Spinal cord (tissue), 10 donors: ENCODE results near the gene ADGRE1. TPM values are rescaled to one million over a fixed set of nuclear protein-coding genes. Genes with fewer than 3 reads are reported as not detected.

Source experiments
- DNase-seq, 6 donors: peaks; one replicate each; pipeline versions ENCODE4 v3.0.0 to v3.0.0-alpha.2; 2013 to 2015; ENCODE audit warnings: low spot score in 6 of 6, low read depth in 4 of 6
- H3K27ac ChIP-seq: one replicate; pipeline ENCODE4 v1.5.1; 2013; ENCODE audit warnings: low read depth, low read length, control low read depth
- H3K27me3 ChIP-seq: one replicate; pipeline ENCODE4 v1.6.1; 2013; ENCODE audit warnings: low read length; ENCODE audit not compliant: control insufficient read depth, insufficient read depth
- H3K36me3 ChIP-seq: one replicate; pipeline ENCODE4 v1.6.1; 2013; ENCODE audit warnings: low read length; ENCODE audit not compliant: control insufficient read depth, insufficient read depth
- H3K4me1 ChIP-seq: one replicate; pipeline ENCODE4 v1.6.1; 2013; ENCODE audit warnings: low read length; ENCODE audit not compliant: control insufficient read depth, insufficient read depth
- H3K4me3 ChIP-seq: one replicate; pipeline ENCODE4 v1.5.1; 2013; ENCODE audit warnings: low read depth, low read length, control low read depth
- H3K9me3 ChIP-seq: one replicate; pipeline ENCODE4 v1.6.1; 2013; ENCODE audit warnings: low read length; ENCODE audit not compliant: control insufficient read depth, insufficient read depth
- WGBS: methylation state at CpG from one replicate; pipeline ENCODE4 v1.1.5; 2013; ENCODE audit warnings: missing lambda C conversion rate; ENCODE audit not compliant: insufficient coverage; 5-methylcytosine and 5-hydroxymethylcytosine counted together
- polyA plus RNA-seq, 2 donors: library from polyadenylated mRNA; unstranded; fragments of 120-200 nt; gene quantifications; one replicate each; pipeline ENCODE4 v1.2.1, GENCODE V29; 2013; ENCODE audit not compliant: insufficient read length in 2 of 2
- total RNA-seq, 2 donors: library from RNA; depleted of rRNA in 1 of 2; stranded (reverse); fragments of 120-200 nt in 1 of 2; fragments of >200 nt in 1 of 2; gene quantifications; one replicate each; pipeline versions ENCODE4 v1.2.3 to v1.2.4, GENCODE V29; 2013 to 2014
- donor health status: healthy.

Gene ADGRE1
- total and polyA plus RNA-seq, 4 donors, result 0.11 to 1.1 TPM; not detected in 2

DNA sequence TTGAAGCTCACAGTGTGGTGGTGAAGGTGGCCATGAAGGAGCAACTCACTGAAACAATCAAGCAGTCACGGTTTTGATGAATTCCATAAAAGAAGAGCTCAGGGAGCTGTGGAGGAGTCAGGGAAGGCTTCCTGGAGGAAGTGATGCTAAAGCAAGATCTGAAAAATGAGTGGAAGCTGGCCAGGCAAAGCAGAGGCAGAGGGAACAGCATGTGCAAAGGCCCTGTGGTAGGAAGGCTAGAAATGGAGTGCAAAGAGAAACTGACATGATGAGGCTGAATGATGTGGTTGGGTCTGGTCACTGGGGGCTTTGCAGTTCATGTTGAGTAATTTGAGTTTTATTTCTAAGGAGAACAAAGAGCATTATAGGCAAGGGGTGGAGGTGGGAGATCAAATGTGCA, 6.9 kb downstream of the ADGRE1 start:
- WGBS, result 67% methylated on average over 1 of the region's 1 CpG
- DNase-seq, result no peak
- no peak overlapping the region for H3K27ac ChIP-seq
- no peaks in the 10 kb centered on the region for H3K27me3 ChIP-seq
- H3K4me3 ChIP-seq, result no peak overlapping the region
- H3K4me1 ChIP-seq, result no peaks in the 10 kb centered on the region
- peaks cover 1% of the 10 kb centered on the region for H3K9me3 ChIP-seq
- H3K36me3 ChIP-seq, result no peaks in the 10 kb centered on the region

DNA sequence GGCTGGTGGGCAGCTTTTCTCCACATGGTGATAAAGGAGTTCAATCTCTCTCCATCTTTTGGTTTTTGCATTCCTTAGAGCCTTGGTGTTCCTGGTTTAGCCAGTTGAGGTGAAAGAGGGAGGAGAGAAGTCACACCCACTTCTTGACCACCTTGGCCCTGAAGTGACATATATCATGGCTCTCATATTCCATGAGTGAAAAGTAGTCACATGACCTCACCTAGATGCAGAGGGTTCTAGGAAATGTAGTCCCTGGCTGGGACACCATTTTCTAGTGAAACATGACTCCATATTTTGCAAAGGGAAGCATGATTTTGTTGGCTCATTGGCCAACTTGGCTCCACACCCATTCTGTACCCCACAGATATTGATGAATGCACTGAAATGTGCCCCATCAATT, 16.1 kb downstream of the ADGRE1 start:
- Histone ChIP-seq H3K27me3 (no peaks in the 10 kb centered on the region), H3K4me1 (no peaks in the 10 kb centered on the region), H3K9me3 (peaks cover 7% of the 10 kb centered on the region), H3K36me3 (no peaks in the 10 kb centered on the region), H3K27ac (no peak overlapping the region), H3K4me3 (no peak overlapping the region)
- no peak for DNase-seq

DNA sequence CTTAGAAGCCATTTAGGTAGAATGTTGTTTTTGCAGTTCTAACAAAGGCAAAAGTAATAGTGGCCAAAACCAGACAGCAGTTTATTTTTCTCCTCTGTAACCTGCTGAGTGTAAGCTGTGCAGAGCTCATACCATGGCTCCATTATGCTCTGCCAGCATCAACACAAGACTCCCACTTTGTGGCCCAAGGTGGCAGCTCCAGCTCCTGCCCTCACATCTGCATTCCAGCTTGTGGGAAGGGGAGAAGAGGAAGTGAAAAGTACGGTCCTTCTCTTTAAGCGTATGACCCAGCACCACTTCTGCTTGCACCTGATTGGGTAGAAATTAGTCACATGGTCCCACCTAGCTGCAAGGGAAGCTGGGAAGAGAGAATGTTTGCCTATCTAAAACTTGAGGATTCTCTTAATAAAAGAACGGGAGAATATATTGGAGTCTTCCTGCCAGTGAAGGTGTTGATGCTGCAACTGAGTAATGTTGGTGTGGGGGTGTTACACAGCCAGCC, 19.2 kb downstream of the ADGRE1 start:
- Histone ChIP-seq H3K27me3 (no peaks in the 10 kb centered on the region), H3K27ac (no peak overlapping the region), H3K4me1 (no peaks in the 10 kb centered on the region), H3K9me3 (peaks cover 7% of the 10 kb centered on the region), H3K36me3 (no peaks in the 10 kb centered on the region), H3K4me3 (no peak overlapping the region)
- WGBS, result no CpG with 5 or more reads among the region's 3 CpGs
- no peak for DNase-seq

DNA sequence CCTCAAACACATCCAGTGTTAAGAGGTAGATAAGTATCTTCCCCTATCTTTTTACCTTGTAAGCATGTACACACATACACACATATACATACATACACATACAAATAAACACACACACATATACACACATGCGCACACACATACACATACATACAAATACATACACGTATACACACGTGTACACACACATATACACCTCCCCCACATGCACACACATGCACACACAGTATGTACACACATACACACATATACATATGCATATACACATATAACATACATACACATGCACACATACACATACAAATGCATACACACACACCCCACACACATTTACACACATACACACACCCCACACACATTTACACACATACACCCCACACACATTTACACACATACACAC, 24.1 kb downstream of the ADGRE1 start:
- H3K9me3 ChIP-seq, result peaks cover 4% of the 10 kb centered on the region
- WGBS, result 37% methylated on average over 3 of the region's 3 CpGs
- no peak overlapping the region for H3K4me3 ChIP-seq
- no peaks in the 10 kb centered on the region for H3K36me3 ChIP-seq
- no peak overlapping the region for H3K27ac ChIP-seq
- no peaks in the 10 kb centered on the region for H3K4me1 ChIP-seq
- no peaks in the 10 kb centered on the region for H3K27me3 ChIP-seq
- no peak for DNase-seq

DNA sequence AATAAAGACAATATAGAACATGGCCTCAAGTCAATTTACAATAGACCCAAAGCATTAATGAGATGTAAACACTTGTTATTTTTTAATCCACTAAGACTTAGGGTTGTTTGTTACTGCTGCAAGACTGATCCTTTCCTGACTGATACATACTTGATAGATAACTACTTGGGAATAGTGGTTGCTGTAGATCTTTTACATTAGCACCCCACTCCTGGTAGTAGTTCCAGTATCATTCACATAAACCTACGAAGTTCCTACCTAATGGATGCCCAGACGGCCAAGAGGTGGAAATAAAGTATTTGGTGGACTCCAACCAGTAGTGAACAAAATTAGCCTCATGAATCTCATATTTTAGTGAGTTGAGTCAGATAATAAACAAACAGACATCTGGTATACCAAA, 26.9 kb downstream of the ADGRE1 start:
- WGBS, result no CpG with 5 or more reads among the region's 2 CpGs
- no peaks in the 10 kb centered on the region for H3K9me3 ChIP-seq
- no peaks in the 10 kb centered on the region for H3K4me1 ChIP-seq
- DNase-seq, result no peak
- no peak overlapping the region for H3K4me3 ChIP-seq
- no peaks in the 10 kb centered on the region for H3K36me3 ChIP-seq
- no peak overlapping the region for H3K27ac ChIP-seq
- H3K27me3 ChIP-seq, result no peaks in the 10 kb centered on the region

DNA sequence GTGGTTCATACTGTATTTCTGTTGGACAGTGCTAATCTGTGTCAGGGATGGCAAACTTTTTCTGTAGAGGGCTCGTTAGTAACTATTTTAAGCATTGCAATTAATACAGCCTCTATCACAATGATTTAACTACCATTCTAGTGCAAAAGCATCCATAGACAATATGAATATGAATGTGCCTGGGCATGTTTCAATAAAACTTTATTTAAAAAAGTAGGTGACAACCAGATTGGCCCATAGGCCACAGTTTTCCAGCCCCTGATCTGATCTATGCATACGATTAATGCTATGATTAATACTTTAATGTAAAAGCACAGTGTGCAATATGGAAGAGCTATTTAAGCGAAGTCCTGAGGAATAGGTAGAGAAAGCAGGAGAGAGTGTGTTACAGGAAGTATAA, 29.6 kb downstream of the ADGRE1 start:
- Histone ChIP-seq H3K9me3 (no peaks in the 10 kb centered on the region), H3K27me3 (no peaks in the 10 kb centered on the region), H3K36me3 (no peaks in the 10 kb centered on the region), H3K27ac (no peak overlapping the region), H3K4me3 (no peak overlapping the region), H3K4me1 (no peaks in the 10 kb centered on the region)
- WGBS, result 71% methylated on average over 1 of the region's 3 CpGs
- DNase-seq, result no peak

DNA sequence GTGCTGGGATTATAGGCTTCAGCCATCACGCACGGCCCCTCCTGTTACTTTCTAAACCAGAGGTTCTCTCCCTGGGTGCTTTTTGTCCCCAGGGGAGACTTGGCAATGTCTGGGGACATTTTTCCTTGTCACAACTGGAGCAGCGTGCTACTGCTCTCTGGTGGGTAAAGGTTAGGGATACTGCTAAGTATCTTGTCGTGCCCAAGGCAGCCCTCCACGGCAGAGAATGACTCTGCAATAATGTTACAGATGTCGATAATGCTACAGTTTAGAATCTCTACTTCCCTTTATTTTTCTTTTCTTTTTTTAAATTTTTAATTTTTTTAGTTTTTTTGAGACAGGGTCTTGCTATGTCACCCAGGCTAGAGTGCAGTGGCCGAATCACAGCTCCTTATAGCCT, 38.0 kb downstream of the ADGRE1 start:
- H3K27me3 ChIP-seq, result no peaks in the 10 kb centered on the region
- H3K36me3 ChIP-seq, result no peaks in the 10 kb centered on the region
- no peak overlapping the region for H3K4me3 ChIP-seq
- no peak for DNase-seq
- 84% methylated on average over 3 of the region's 7 CpGs for WGBS
- H3K4me1 ChIP-seq, result no peaks in the 10 kb centered on the region
- H3K27ac ChIP-seq, result no peak overlapping the region
- H3K9me3 ChIP-seq, result no peaks in the 10 kb centered on the region

DNA sequence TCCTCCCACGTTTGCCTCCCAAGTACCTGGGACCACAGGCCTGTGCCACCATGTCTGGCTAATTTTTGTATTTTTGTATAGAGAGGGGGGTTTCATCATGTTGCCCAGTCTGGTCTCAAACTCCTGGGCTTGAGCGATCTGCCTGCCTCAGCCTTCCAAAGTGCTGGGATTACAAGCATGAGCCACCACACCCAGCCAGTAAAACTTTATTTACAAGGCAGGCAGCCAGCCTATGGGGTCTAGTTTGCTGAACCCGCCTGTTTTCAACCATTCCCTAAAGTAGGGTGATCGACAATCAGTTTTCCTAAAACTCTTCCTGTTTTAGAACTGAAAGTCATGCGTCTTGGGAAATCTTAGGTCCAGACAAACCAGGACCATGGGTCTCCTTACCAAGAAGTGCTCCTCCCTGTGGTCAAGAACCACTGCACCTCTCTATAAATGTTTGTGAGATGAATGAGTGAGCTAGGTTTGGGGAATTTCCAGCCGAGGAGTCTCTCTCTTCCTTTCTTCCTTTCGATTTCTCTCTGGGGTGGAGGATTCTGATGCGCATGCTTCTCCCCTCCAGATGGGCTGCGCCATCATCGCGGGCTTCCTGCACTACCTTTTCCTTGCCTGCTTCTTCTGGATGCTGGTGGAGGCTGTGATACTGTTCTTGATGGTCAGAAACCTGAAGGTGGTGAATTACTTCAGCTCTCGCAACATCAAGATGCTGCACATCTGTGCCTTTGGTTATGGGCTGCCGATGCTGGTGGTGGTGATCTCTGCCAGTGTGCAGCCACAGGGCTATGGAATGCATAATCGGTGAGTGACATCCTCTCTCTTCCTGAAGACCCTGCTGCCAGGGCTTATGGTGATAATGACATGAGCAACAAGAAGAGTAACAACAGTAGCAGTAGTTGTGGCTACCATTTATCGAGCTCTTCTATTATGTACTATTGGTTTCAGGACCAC, 38.7 kb downstream of the ADGRE1 start:
- Histone ChIP-seq H3K27me3 (no peaks in the 10 kb centered on the region), H3K27ac (no peak overlapping the region), H3K4me3 (no peak overlapping the region), H3K36me3 (no peaks in the 10 kb centered on the region), H3K4me1 (no peaks in the 10 kb centered on the region), H3K9me3 (no peaks in the 10 kb centered on the region)
- no peak for DNase-seq
- WGBS, result 80% methylated on average over 8 of the region's 15 CpGs

DNA sequence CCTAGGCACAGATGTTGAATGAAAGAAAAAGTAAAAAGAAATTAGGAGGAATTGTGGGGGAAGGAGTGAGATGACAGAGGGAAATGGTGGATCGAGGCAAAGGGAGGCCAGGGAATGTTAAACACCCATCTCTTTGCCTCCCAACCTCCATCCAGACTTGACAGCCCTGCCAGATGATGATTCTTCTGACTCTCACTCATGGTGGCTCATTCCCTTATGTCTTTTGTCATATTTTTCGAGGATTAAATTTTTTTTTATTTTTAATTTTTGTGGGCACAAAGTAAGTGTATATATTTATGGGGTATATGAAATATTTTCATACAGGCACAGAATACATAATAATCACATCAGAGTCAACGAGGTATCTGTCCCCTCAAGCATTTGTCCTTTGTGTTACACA, 42.8 kb downstream of the ADGRE1 start:
- DNase-seq, result no peak
- H3K4me3 ChIP-seq, result no peak overlapping the region
- no peaks in the 10 kb centered on the region for H3K4me1 ChIP-seq
- no peaks in the 10 kb centered on the region for H3K36me3 ChIP-seq
- no peaks in the 10 kb centered on the region for H3K27me3 ChIP-seq
- no peaks in the 10 kb centered on the region for H3K9me3 ChIP-seq
- WGBS, result no CpG with 5 or more reads among the region's 3 CpGs
- H3K27ac ChIP-seq, result no peak overlapping the region

DNA sequence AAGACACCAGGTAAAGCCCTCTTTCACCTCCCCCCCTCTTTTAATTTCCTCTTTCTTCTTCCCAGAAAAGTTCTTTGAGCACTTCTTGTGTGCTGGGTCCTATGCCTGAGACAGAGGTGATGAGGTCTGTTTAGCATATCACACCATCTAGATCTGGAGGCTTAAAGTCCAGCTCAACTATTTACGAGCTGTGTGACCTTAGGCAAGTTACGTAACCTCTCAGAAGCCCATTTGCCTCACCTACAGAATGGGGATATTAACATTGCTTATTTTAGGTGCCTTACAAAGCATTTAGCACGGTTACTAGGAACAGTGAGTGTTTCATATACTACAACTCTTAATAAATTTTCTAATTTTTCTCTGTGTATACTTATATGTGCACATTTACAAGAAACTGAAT, 47.7 kb downstream of the ADGRE1 start:
- Histone ChIP-seq H3K4me3 (no peak overlapping the region), H3K27ac (no peak overlapping the region), H3K27me3 (no peaks in the 10 kb centered on the region), H3K4me1 (no peaks in the 10 kb centered on the region), H3K36me3 (no peaks in the 10 kb centered on the region), H3K9me3 (peaks cover 2% of the 10 kb centered on the region)
- no CpG with 5 or more reads among the region's 3 CpGs for WGBS
- no peak for DNase-seq
